PC-9 (cell line): ENCODE data around the gene ATG4B.

Experiments
- CTCF ChIP-seq: fragments of 200-600 bp; sonication (generic); conservative IDR thresholded peaks from 2 replicates; pipeline ENCODE4 v1.6.1; 2017; ENCODE audit warnings: mixed run types, antibody characterized with exemption, mild to moderate bottlenecking, moderate library complexity
- EZH2 ChIP-seq: fragments of 200-600 bp; sonication (generic); IDR thresholded peaks from 2 replicates; pipeline ENCODE4 v1.8.0; 2017; ENCODE audit warnings: antibody characterized with exemption, low read depth

- TF ChIP-seq CTCF (no peak), EZH2 (no peak)
Measured at GRCh38 chr2:241722896-241723454, 85.5 kb downstream of the ATG4B start.
